GM12878 (cell line): ENCODE measurements around the gene HS3ST3B1. TPM values are rescaled to one million over a fixed set of nuclear protein-coding genes. Genes with fewer than 3 reads are reported as not detected.

Source experiments
- ATAC-seq: fragments of 200-7000 bp; cut with Tn5 transposase; 3 replicates; pipeline ENCODE4 v1.9.1; 2020; ENCODE audit warnings: mild to moderate bottlenecking, moderate library complexity
- BruUV-seq: library from RNA; stranded (reverse); fragments of 400-500 nt; replicated peaks from 2 replicates; lab custom pipeline; 2021; lab: Mats Ljungman, UMichigan
- CTCF ChIA-PET: fragments of 300-600 bp; sonication (Branson Sonifier 250); formaldehyde crosslinking; extraction: SDS; loops from one replicate; lab custom pipeline; 2021; ENCODE audit warnings: inconsistent platforms; lab: Yijun Ruan, JAX
- POLR2A ChIA-PET: fragments of 350-600 bp; formaldehyde crosslinking; extraction: SDS; loops from one replicate; lab custom pipeline; 2021; ENCODE audit warnings: inconsistent platforms; lab: Charles Lee
- RAD21 ChIA-PET: fragments of 300-600 bp; sonication (Branson Sonifier 250); formaldehyde crosslinking; loops from one replicate; lab custom pipeline; 2023; ENCODE audit warnings: antibody characterized with exemption; ENCODE audit not compliant: unreplicated experiment; lab: Charles Lee
- SMC1A ChIA-PET: fragments of 300-600 bp; sonication (Branson Sonifier 250); formaldehyde crosslinking; loops from one replicate; lab custom pipeline; 2023; ENCODE audit not compliant: unreplicated experiment, uncharacterized antibody; lab: Charles Lee
- DNase-seq: peaks from one replicate; pipeline ENCODE4 v3.0.0-alpha.2; 2011; ENCODE audit warnings: low read depth, low spot score
- FAIRE-seq: peaks from 3 replicates; lab custom pipeline; 2011; peaks lifted over from hg19 to GRCh38; lab: Jason Lieb, UNC
- H2AFZ ChIP-seq: 2 replicates; pipeline ENCODE4 v1.6.0; 2011; ENCODE audit warnings: low read depth, low read length, control low read depth; ENCODE audit not compliant: control insufficient read depth
- H3K27ac ChIP-seq: 2 replicates; pipeline ENCODE4 v1.5.1; 2011; ENCODE audit warnings: control low read depth; ENCODE audit not compliant: control insufficient read depth, insufficient read depth
- H3K27me3 ChIP-seq, 2 experiments: replicated peaks in 1 of 2; 2 replicates each; pipeline versions ENCODE4 v1.6.0 to v1.6.1; 2011; ENCODE audit warnings: low read length in 1 of 2; ENCODE audit not compliant: control insufficient read depth in 2 of 2, insufficient read depth in 2 of 2
- H3K36me3 ChIP-seq, 2 experiments: 2 replicates each; pipeline ENCODE4 v1.5.1; 2011; ENCODE audit warnings: low read length in 1 of 2; ENCODE audit not compliant: control insufficient read depth in 2 of 2, insufficient read depth in 2 of 2
- H3K4me1 ChIP-seq: 2 replicates; pipeline ENCODE4 v1.6.1; 2011; ENCODE audit warnings: mild to moderate bottlenecking, low read length, moderate library complexity, mixed read lengths; ENCODE audit not compliant: control insufficient read depth, insufficient read depth
- H3K4me2 ChIP-seq: 2 replicates; pipeline ENCODE4 v1.6.0; 2011; ENCODE audit warnings: control low read depth; ENCODE audit not compliant: control insufficient read depth, insufficient read depth
- H3K4me3 ChIP-seq: fragments of 200-600 bp; sonication (generic); 2 replicates; pipeline ENCODE4 v1.5.1; 2016
- H3K79me2 ChIP-seq: 2 replicates; pipeline ENCODE4 v1.6.0; 2011; ENCODE audit warnings: low read length; ENCODE audit not compliant: control insufficient read depth, insufficient read depth
- H3K9ac ChIP-seq: 2 replicates; pipeline ENCODE4 v1.8.0; 2011; ENCODE audit warnings: low read length, control low read depth, mixed read lengths; ENCODE audit not compliant: control insufficient read depth, insufficient read depth
- H3K9me3 ChIP-seq: replicated peaks from 3 replicates; pipeline ENCODE4 v1.5.1; 2011; ENCODE audit warnings: mild to moderate bottlenecking, low read length; ENCODE audit not compliant: control insufficient read depth, insufficient read depth
- H4K20me1 ChIP-seq: 2 replicates; pipeline ENCODE4 v1.6.0; 2011; ENCODE audit not compliant: control insufficient read depth, insufficient read depth
- CHD2 ChIP-seq: IDR thresholded peaks from 2 replicates; pipeline ENCODE4 v1.6.1; 2011; ENCODE audit warnings: low read depth, low read length, improper control_type of control experiment, borderline replicate concordance
- ELK1 ChIP-seq: IDR thresholded peaks from 2 replicates; pipeline ENCODE4 v1.6.1; 2012; ENCODE audit warnings: low read depth, low read length, improper control_type of control experiment
- HCFC1 ChIP-seq: fragments of 150-350 bp; IDR thresholded peaks from 2 replicates; pipeline ENCODE4 v1.6.1; 2014; ENCODE audit warnings: low read length
- HDAC2 ChIP-seq: fragments of 200-600 bp; sonication (generic); IDR thresholded peaks from 2 replicates; pipeline ENCODE4 v1.6.1; 2017
- HDAC6 ChIP-seq: fragments of 200-600 bp; sonication (generic); IDR thresholded peaks from one replicate; pipeline ENCODE4 v1.8.0; 2017; ENCODE audit warnings: antibody characterized with exemption; ENCODE audit not compliant: unreplicated experiment
- NFIC ChIP-seq: IDR thresholded peaks from 2 replicates; pipeline ENCODE4 v1.6.1; 2012; ENCODE audit warnings: low read depth, mild to moderate bottlenecking, inconsistent platforms, low read length, moderate library complexity
- NR2F1 ChIP-seq: fragments of 450-650 bp; conservative IDR thresholded peaks from 2 replicates; pipeline ENCODE4 v1.6.1; 2017; ENCODE audit warnings: mild to moderate bottlenecking
- PAX5 ChIP-seq: IDR thresholded peaks from 2 replicates; pipeline ENCODE4 v1.6.1; 2011; ENCODE audit warnings: low read depth, low read length, borderline replicate concordance
- PBX3 ChIP-seq: IDR thresholded peaks from 2 replicates; pipeline ENCODE4 v1.6.1; 2011; ENCODE audit warnings: mild to moderate bottlenecking, low read depth, low read length, moderate library complexity; ENCODE audit not compliant: insufficient replicate concordance
- RAD51 ChIP-seq: fragments of 450-650 bp; IDR thresholded peaks from 2 replicates; pipeline ENCODE4 v1.6.1; 2016; ENCODE audit warnings: moderate library complexity, mild to moderate bottlenecking, inconsistent platforms
- RELA ChIP-seq: fragments of 450-650 bp; IDR thresholded peaks from 2 replicates; pipeline ENCODE4 v1.8.0; 2014; ENCODE audit warnings: borderline replicate concordance; ENCODE audit not compliant: partially characterized antibody
- SREBF2 ChIP-seq: IDR thresholded peaks from 2 replicates; pipeline ENCODE4 v1.6.1; 2012; ENCODE audit warnings: mild to moderate bottlenecking, low read length
- ZNF687 ChIP-seq: fragments of 450-650 bp; IDR thresholded peaks from 2 replicates; pipeline ENCODE4 v1.6.1; 2017; ENCODE audit warnings: mild to moderate bottlenecking, moderate library complexity
- WGBS: methylation state at CpG from one replicate; pipeline ENCODE4 v1.1.6; 2016; ENCODE audit warnings: low lambda C conversion rate; ENCODE audit not compliant: insufficient replicate concordance, insufficient coverage; ENCODE audit errors: missing lambda C conversion rate; 5-methylcytosine and 5-hydroxymethylcytosine counted together
- in situ Hi-C: fragments of 300-500 bp; cut with MboI; formaldehyde crosslinking; loops from 9 replicates; pipeline ENCODE4 v1.14.3; 2018; ENCODE audit warnings: mixed read lengths
- intact Hi-C: fragments of 100-400 bp; cut with micrococcal nuclease; formaldehyde crosslinking; loops from one replicate; pipeline ENCODE4 v1.14.2; 2022; ENCODE audit not compliant: unreplicated experiment
- polyA plus RNA-seq, 11 experiments: library from polyadenylated mRNA; depleted of rRNA in 4 of 11; unstranded in 6 of 11; stranded (reverse) in 5 of 11; fragments of >200 nt; fragmentation: Nextera tagmentation in 4 of 11; fragmentation: Illumina TruSeq in 1 of 11; extraction: Ambion mirVana in 4 of 11; extraction: Trizol in 1 of 11; gene quantifications; 1 replicate in 1 of 11; 2 replicates in 10 of 11; pipeline versions ENCODE4 v1.2.1 to v1.2.3, GENCODE V29; 2011 to 2016; ENCODE audit warnings: inconsistent platforms in 2 of 11, missing spikeins in 2 of 11, low read depth in 1 of 11
- total RNA-seq, 4 experiments: library from RNA; depleted of rRNA in 3 of 4; stranded (reverse); fragments of >200 nt in 3 of 4; fragmentation: Illumina TruSeq in 1 of 4; extraction: Trizol in 1 of 4; gene quantifications; 2 replicates each; pipeline versions ENCODE4 v1.2.1 to v1.2.3, GENCODE V29; 2013 to 2021
- TF ChIP-seq, protein P1 (sequence below): IDR thresholded peaks from 2 replicates; pipeline ENCODE4 v1.6.1; 2012; ENCODE audit warnings: mild to moderate bottlenecking, low read depth, low read length
- TF ChIP-seq, protein P2 (sequence below): IDR thresholded peaks from 2 replicates; pipeline ENCODE4 v1.6.1; 2012; ENCODE audit warnings: low read depth, low read length, improper control_type of control experiment

Gene HS3ST3B1
- total and polyA plus RNA-seq, 10 of the 15 experiments (the other 5 are each of a cell fraction or from before 2014, with no cell fraction given) = 0.03 to 0.14 (median 0.06) TPM; not detected in 3

GRCh38 chr17:14282726-14283125 is 18.2 kb upstream of the HS3ST3B1 start:
- Histone ChIP-seq H3K27me3 (no peaks in the 10 kb centered on the region), H2AFZ (no peak overlapping the region), H3K4me1 (no peaks in the 10 kb centered on the region), H3K36me3 (no peaks in the 10 kb centered on the region), H4K20me1 (no peaks in the 10 kb centered on the region), H3K9me3 (no peaks in the 10 kb centered on the region), H3K4me3 (no peak overlapping the region), H3K79me2 (no peaks in the 10 kb centered on the region), H3K9ac (no peak overlapping the region), H3K4me2 (no peak overlapping the region), H3K27ac (no peak overlapping the region)
- POLR2A ChIA-PET = no interaction called here
- RAD21 ChIA-PET = no interaction called here
- FAIRE-seq (no peak), DNase-seq (no peak), ATAC-seq (no peak)
- in situ Hi-C loops = loop anchor here (25.0 kb wide), 1 partner anchor 945 kb away; no protein-coding TSS in a partner anchor
- WGBS = 29% methylated on average over 2 of the region's 2 CpGs
- intact Hi-C loops = no loop called here
- no TSS peak for BruUV-seq
- CTCF ChIA-PET = no interaction called here
- SMC1A ChIA-PET = no interaction called here
- TF ChIP-seq, protein P1, sequence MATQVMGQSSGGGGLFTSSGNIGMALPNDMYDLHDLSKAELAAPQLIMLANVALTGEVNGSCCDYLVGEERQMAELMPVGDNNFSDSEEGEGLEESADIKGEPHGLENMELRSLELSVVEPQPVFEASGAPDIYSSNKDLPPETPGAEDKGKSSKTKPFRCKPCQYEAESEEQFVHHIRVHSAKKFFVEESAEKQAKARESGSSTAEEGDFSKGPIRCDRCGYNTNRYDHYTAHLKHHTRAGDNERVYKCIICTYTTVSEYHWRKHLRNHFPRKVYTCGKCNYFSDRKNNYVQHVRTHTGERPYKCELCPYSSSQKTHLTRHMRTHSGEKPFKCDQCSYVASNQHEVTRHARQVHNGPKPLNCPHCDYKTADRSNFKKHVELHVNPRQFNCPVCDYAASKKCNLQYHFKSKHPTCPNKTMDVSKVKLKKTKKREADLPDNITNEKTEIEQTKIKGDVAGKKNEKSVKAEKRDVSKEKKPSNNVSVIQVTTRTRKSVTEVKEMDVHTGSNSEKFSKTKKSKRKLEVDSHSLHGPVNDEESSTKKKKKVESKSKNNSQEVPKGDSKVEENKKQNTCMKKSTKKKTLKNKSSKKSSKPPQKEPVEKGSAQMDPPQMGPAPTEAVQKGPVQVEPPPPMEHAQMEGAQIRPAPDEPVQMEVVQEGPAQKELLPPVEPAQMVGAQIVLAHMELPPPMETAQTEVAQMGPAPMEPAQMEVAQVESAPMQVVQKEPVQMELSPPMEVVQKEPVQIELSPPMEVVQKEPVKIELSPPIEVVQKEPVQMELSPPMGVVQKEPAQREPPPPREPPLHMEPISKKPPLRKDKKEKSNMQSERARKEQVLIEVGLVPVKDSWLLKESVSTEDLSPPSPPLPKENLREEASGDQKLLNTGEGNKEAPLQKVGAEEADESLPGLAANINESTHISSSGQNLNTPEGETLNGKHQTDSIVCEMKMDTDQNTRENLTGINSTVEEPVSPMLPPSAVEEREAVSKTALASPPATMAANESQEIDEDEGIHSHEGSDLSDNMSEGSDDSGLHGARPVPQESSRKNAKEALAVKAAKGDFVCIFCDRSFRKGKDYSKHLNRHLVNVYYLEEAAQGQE = no peak
- TF ChIP-seq HCFC1 (no peak), CHD2 (no peak), ZNF687 (no peak), SREBF2 (no peak), RELA (no peak), PAX5 (no peak), NR2F1 (no peak), PBX3 (no peak), ELK1 (no peak), HDAC2 (no peak), NFIC (no peak), HDAC6 (no peak), RAD51 (no peak)
- TF ChIP-seq, protein P2, sequence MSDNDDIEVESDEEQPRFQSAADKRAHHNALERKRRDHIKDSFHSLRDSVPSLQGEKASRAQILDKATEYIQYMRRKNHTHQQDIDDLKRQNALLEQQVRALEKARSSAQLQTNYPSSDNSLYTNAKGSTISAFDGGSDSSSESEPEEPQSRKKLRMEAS = no peak
